Endodermal cell (in vitro differentiated cells): ENCODE data around the gene CADM1. TPM values are rescaled to one million over a fixed set of nuclear protein-coding genes. Genes with fewer than 3 reads are reported as not detected.

Experiments
- DNase-seq: peaks from one replicate; pipeline ENCODE4 v3.0.0-alpha.2; 2017
- H3K27ac ChIP-seq: 2 replicates; pipeline ENCODE4 v1.5.1; 2013; ENCODE audit warnings: mild to moderate bottlenecking, low read depth, low read length, moderate library complexity
- H3K27me3 ChIP-seq: 2 replicates; pipeline ENCODE4 v1.6.1; 2013; ENCODE audit warnings: mild to moderate bottlenecking, low read length, moderate library complexity; ENCODE audit not compliant: insufficient read depth, control insufficient read depth, poor library complexity, severe bottlenecking
- H3K36me3 ChIP-seq: 2 replicates; pipeline ENCODE4 v1.7.0; 2013; ENCODE audit warnings: mild to moderate bottlenecking, low read length, moderate library complexity; ENCODE audit not compliant: control insufficient read depth, insufficient read depth
- H3K4me1 ChIP-seq: one replicate; pipeline ENCODE4 v1.7.0; 2013; ENCODE audit warnings: low read length; ENCODE audit not compliant: control insufficient read depth, insufficient read depth
- H3K4me3 ChIP-seq: 2 replicates; pipeline ENCODE4 v1.5.1; 2013; ENCODE audit warnings: mild to moderate bottlenecking, low read length, moderate library complexity
- H3K9ac ChIP-seq: 2 replicates; pipeline ENCODE4 v1.6.1; 2013; ENCODE audit warnings: mild to moderate bottlenecking, low read length, moderate library complexity; ENCODE audit not compliant: poor library complexity, severe bottlenecking; ENCODE audit errors: extremely low read depth
- H3K9me3 ChIP-seq: 2 replicates; pipeline ENCODE4 v1.6.1; 2013; ENCODE audit warnings: mild to moderate bottlenecking, low read length, moderate library complexity; ENCODE audit not compliant: control insufficient read depth
- H3K27ac Mint-ChIP-seq: 2 replicates; pipeline ENCODE4 v1.8.0; 2020; ENCODE audit warnings: mixed read lengths
- H3K27me3 Mint-ChIP-seq: 2 replicates; pipeline ENCODE4 v1.8.0; 2021; ENCODE audit warnings: mild to moderate bottlenecking, mixed read lengths; ENCODE audit not compliant: insufficient read depth
- H3K36me3 Mint-ChIP-seq: 2 replicates; pipeline ENCODE4 v1.8.0; 2020; ENCODE audit warnings: low read depth, mixed read lengths
- H3K4me1 Mint-ChIP-seq: 2 replicates; pipeline ENCODE4 v1.8.0; 2020; ENCODE audit warnings: mixed read lengths
- H3K4me3 Mint-ChIP-seq: 2 replicates; pipeline ENCODE4 v1.8.0; 2020; ENCODE audit warnings: mild to moderate bottlenecking, moderate library complexity, mixed read lengths
- H3K9me3 Mint-ChIP-seq: 2 replicates; pipeline ENCODE4 v1.8.0; 2020; ENCODE audit warnings: mild to moderate bottlenecking, mixed read lengths
- CTCF ChIP-seq: fragments of 200-600 bp; sonication (generic); conservative IDR thresholded peaks from 2 replicates; pipeline ENCODE4 v1.5.0; 2021; ENCODE audit warnings: antibody characterized with exemption, mild to moderate bottlenecking
- WGBS, 2 experiments: methylation state at CpG; one replicate each; pipeline versions ENCODE4 v1.1.5 to v1.1.7; 2013; ENCODE audit warnings: missing lambda C conversion rate in 2 of 2, mixed read lengths in 1 of 2; ENCODE audit not compliant: insufficient coverage in 1 of 2, insufficient read length in 1 of 2; 5-methylcytosine and 5-hydroxymethylcytosine counted together
- total RNA-seq, 2 donors: library from RNA; stranded (reverse); fragmentation: NEBNext Ultra II Directional in 1 of 2; extraction: Animal tissue kit (Norgen Biotek cat#: 25700) in 1 of 2; gene quantifications; 2 replicates in 1 of 2; 3 replicates in 1 of 2; pipeline ENCODE4 v1.2.1, GENCODE V29; 2021

CADM1 gene
- total RNA-seq, 2 donors from 2014 or later: 76.3 to 88.2 TPM

GRCh38 chr11:115290479-115290878 lies 213.7 kb downstream of the CADM1 start:
- H3K4me1 Mint-ChIP-seq: peaks cover 15% of the 10 kb centered on the region
- H3K27me3 ChIP-seq: no peaks in the 10 kb centered on the region
- no peaks in the 10 kb centered on the region for H3K27me3 Mint-ChIP-seq
- no peak overlapping the region for H3K27ac Mint-ChIP-seq
- no peaks in the 10 kb centered on the region for H3K36me3 Mint-ChIP-seq
- TF ChIP-seq CTCF: no peak
- WGBS, 2 experiments: 75 to 93% methylated on average over 1 of the region's 1 CpG
- no peak overlapping the region for H3K27ac ChIP-seq
- H3K36me3 ChIP-seq: no peaks in the 10 kb centered on the region
- no peak for DNase-seq
- no peak overlapping the region for H3K4me3 ChIP-seq
- H3K9me3 ChIP-seq: no peaks in the 10 kb centered on the region
- no peak overlapping the region for H3K9ac ChIP-seq
- no peaks in the 10 kb centered on the region for H3K4me1 ChIP-seq
- H3K9me3 Mint-ChIP-seq: no peaks in the 10 kb centered on the region
- H3K4me3 Mint-ChIP-seq: no peak overlapping the region

- no peak overlapping the region for H3K27ac Mint-ChIP-seq
Observed at GRCh38 chr11:115287266-115287665, 216.9 kb downstream of the CADM1 start.

GRCh38 chr11:115286614-115287013 lies 217.6 kb downstream of the CADM1 start:
- no peaks in the 10 kb centered on the region for H3K36me3 Mint-ChIP-seq
- no peak overlapping the region for H3K4me3 Mint-ChIP-seq
- no peaks in the 10 kb centered on the region for H3K9me3 Mint-ChIP-seq
- no peaks in the 10 kb centered on the region for H3K27me3 Mint-ChIP-seq
- TF ChIP-seq CTCF: no peak
- no peaks in the 10 kb centered on the region for H3K27me3 ChIP-seq
- H3K4me3 ChIP-seq: no peak overlapping the region
- H3K27ac Mint-ChIP-seq: no peak overlapping the region
- H3K9ac ChIP-seq: no peak overlapping the region
- 78 to 81% methylated on average over 2 to 3 of the region's 3 CpGs for WGBS, 2 experiments
- no peak for DNase-seq
- no peaks in the 10 kb centered on the region for H3K36me3 ChIP-seq
- peaks cover 15% of the 10 kb centered on the region for H3K4me1 Mint-ChIP-seq
- no peaks in the 10 kb centered on the region for H3K9me3 ChIP-seq
- no peaks in the 10 kb centered on the region for H3K4me1 ChIP-seq
- no peak overlapping the region for H3K27ac ChIP-seq

More at GRCh38 chr11:115287266-115287665, 216.9 kb downstream of the CADM1 start:
- Histone ChIP-seq H3K4me1 (no peaks in the 10 kb centered on the region), H3K9me3 (no peaks in the 10 kb centered on the region), H3K27ac (no peak overlapping the region), H3K9ac (no peak overlapping the region), H3K4me3 (no peak overlapping the region), H3K27me3 (no peaks in the 10 kb centered on the region), H3K36me3 (no peaks in the 10 kb centered on the region)
- no peaks in the 10 kb centered on the region for H3K9me3 Mint-ChIP-seq
- TF ChIP-seq CTCF: no peak
- WGBS, 2 experiments: 94 to 100% methylated on average over 4 to 6 of the region's 6 CpGs
- no peaks in the 10 kb centered on the region for H3K27me3 Mint-ChIP-seq
- H3K4me1 Mint-ChIP-seq: peaks cover 15% of the 10 kb centered on the region
- no peak overlapping the region for H3K4me3 Mint-ChIP-seq
- no peaks in the 10 kb centered on the region for H3K36me3 Mint-ChIP-seq
- DNase-seq: no peak
